ENCODE results near the gene UBE2A. TPM values are rescaled to one million over a fixed set of nuclear protein-coding genes. Genes with fewer than 3 reads are reported as not detected.

The UBE2A gene
- total RNA-seq, 1 experiment from 2014 or later, result 44.9 TPM

GRCh38 chrX:119573222-119573621 is 1.1 kb upstream of the UBE2A start:
- Histone ChIP-seq H3K4me1 (ENCODE audit: control insufficient read depth in 1 of 2, insufficient read depth in 2 of 2, low read length in 2 of 2) (peaks cover 3 to 14% of the 10 kb centered on the region in 2 experiments; a peak in 3 of 4 replicates), H3K9ac (ENCODE audit: low read length) (peak overlapping the region; percentile 80), H3K9me2 (ENCODE audit: insufficient read depth) (no peaks in the 10 kb centered on the region), H3K9me3 (ENCODE audit: control insufficient read depth in 1 of 2, insufficient read depth in 1 of 2, low read depth in 1 of 2, low read length in 2 of 2) (no peaks in the 10 kb centered on the region), H3K27ac (ENCODE audit: low read depth, low read length) (peak overlapping the region; percentile 72; the same call in 1 of the 2 replicates), H3K4me3 (replicated peaks in 1 of 2; ENCODE audit: low read depth in 1 of 2, low read length in 2 of 2) (peak overlapping the region; percentile 66 to 74), H3K4me2 (ENCODE audit: low read length) (peak overlapping the region; percentile 82), H3K27me3 (ENCODE audit: insufficient read depth, low read length) (no peaks in the 10 kb centered on the region), H4K20me1 (ENCODE audit: insufficient read depth) (no peaks in the 10 kb centered on the region), H3K36me3 (ENCODE audit: control insufficient read depth in 1 of 2, insufficient read depth in 2 of 2, low read length in 2 of 2) (peaks cover 0 to 4% of the 10 kb centered on the region in 2 experiments; a peak in 2 of 4 replicates), H3K79me2 (ENCODE audit: insufficient read depth, low read length) (peaks cover 19% of the 10 kb centered on the region), H2AFZ (ENCODE audit: low read depth, low read length, poor library complexity, severe bottlenecking) (no peak overlapping the region)
- DNase-seq (ENCODE audit: low read depth, low spot score), result no peak
- ChIA-PET POLR2A (interaction anchor here (1.7 to 1.9 kb wide), 2 partner anchors 8 to 16 kb away, joined by 4 to 8 read pairs; partner anchors contain the start of gene STEEP1), CTCF (no interaction called here), RAD21 (ENCODE audit: low non-redundant PET in 1 of 2, low total read pairs in 2 of 2, uncharacterized antibody in 2 of 2, unreplicated experiment in 2 of 2) (no interaction called here)
- no peak for ATAC-seq
- TF ChIP-seq SRF (IDR thresholded peaks at IDR 0.05; ENCODE audit: low read depth) (no peak), ATF3 (IDR thresholded peaks at IDR 0.05) (no peak), REST (IDR thresholded peaks at IDR 0.05; ENCODE audit: low read depth) (no peak)
- intact Hi-C loops (cut with micrococcal nuclease), result no loop called here
- BruUV-seq (replicated peaks), result no TSS peak

- peaks cover 3 to 14% of the 10 kb centered on the region in 2 experiments; a peak in 3 of 4 replicates for H3K4me1 ChIP-seq (ENCODE audit: control insufficient read depth in 1 of 2, insufficient read depth in 2 of 2, low read length in 2 of 2)
- DNase-seq (ENCODE audit: low read depth, low spot score) (peak; percentile 15), ATAC-seq (peak; percentile 39)
- H3K4me3 ChIP-seq (replicated peaks in 1 of 2; ENCODE audit: low read depth in 1 of 2, low read length in 2 of 2), result peak overlapping the region; percentile 66 to 74
- no TSS peak for BruUV-seq (replicated peaks)
- peaks cover 19% of the 10 kb centered on the region for H3K79me2 ChIP-seq (ENCODE audit: insufficient read depth, low read length)
- peak overlapping the region; percentile 82 for H3K4me2 ChIP-seq (ENCODE audit: low read length)
- no peaks in the 10 kb centered on the region for H3K9me2 ChIP-seq (ENCODE audit: insufficient read depth)
- H3K9ac ChIP-seq (ENCODE audit: low read length), result peak overlapping the region; percentile 80
- H2AFZ ChIP-seq (ENCODE audit: low read depth, low read length, poor library complexity, severe bottlenecking), result no peak overlapping the region
- peaks cover 0 to 4% of the 10 kb centered on the region in 2 experiments; a peak in 2 of 4 replicates for H3K36me3 ChIP-seq (ENCODE audit: control insufficient read depth in 1 of 2, insufficient read depth in 2 of 2, low read length in 2 of 2)
- intact Hi-C loops (cut with micrococcal nuclease), result loop anchor here (1.0 kb wide), 1 partner anchor 9 kb away; the partner anchor contains the start of gene STEEP1
- ChIA-PET RAD21 (ENCODE audit: low non-redundant PET in 1 of 2, low total read pairs in 2 of 2, uncharacterized antibody in 2 of 2, unreplicated experiment in 2 of 2) (no interaction called here), CTCF (no interaction called here), POLR2A (interaction anchor here (0.8 to 1.9 kb wide), 4 partner anchors 8 to 16 kb away, joined by 3 to 8 read pairs (median 4); partner anchors contain the start of gene STEEP1)
- H3K27me3 ChIP-seq (ENCODE audit: insufficient read depth, low read length), result no peaks in the 10 kb centered on the region
- no peak for TF ChIP-seq ATF3 (IDR thresholded peaks at IDR 0.05)
- 0 out of 2 replicates have a peak, but pooled peaks have one; percentile 12 for TF ChIP-seq EGR1 (IDR thresholded peaks at IDR 0.05; ENCODE audit: low read depth)
- no peaks in the 10 kb centered on the region for H3K9me3 ChIP-seq (ENCODE audit: control insufficient read depth in 1 of 2, insufficient read depth in 1 of 2, low read depth in 1 of 2, low read length in 2 of 2)
- H3K27ac ChIP-seq (ENCODE audit: low read depth, low read length), result peak overlapping the region; percentile 72
- no peaks in the 10 kb centered on the region for H4K20me1 ChIP-seq (ENCODE audit: insufficient read depth)
Observed at GRCh38 chrX:119573840-119574393, 446 bp upstream of the UBE2A start.

Measured in HCT116 (cell line).